BE2C (cell line): Measurements from ENCODE around the gene TTLL3.
A peak's percentile ranks its signal among the peaks of the same experiment; 100 is the strongest.

Source experiments
- DNase-seq: peaks from one replicate; pipeline ENCODE4 v3.0.0-alpha.2; 2020
- H3K27me3 ChIP-seq: fragments of 250-450 bp; sonication (Bioruptor Pico); 2 replicates; pipeline ENCODE4 v1.5.1; 2020; ENCODE audit warnings: mild to moderate bottlenecking
- H3K36me3 ChIP-seq: fragments of 250-450 bp; sonication (Bioruptor Pico); 2 replicates; pipeline ENCODE4 v1.5.1; 2020; ENCODE audit warnings: mild to moderate bottlenecking
- H3K4me1 ChIP-seq: fragments of 250-450 bp; sonication (Bioruptor Pico); 2 replicates; pipeline ENCODE4 v1.5.1; 2020
- H3K4me3 ChIP-seq: 2 replicates; pipeline ENCODE4 v1.5.1; 2011; ENCODE audit warnings: low read depth, low read length
- H3K9me3 ChIP-seq: fragments of 250-450 bp; sonication (Bioruptor Pico); 2 replicates; pipeline ENCODE4 v1.5.1; 2020
- TF ChIP-seq, protein P1 (sequence below): IDR thresholded peaks from 2 replicates; pipeline ENCODE4 v1.5.1; 2012; ENCODE audit warnings: mild to moderate bottlenecking, low read depth, low read length

The TTLL3 gene

DNA sequence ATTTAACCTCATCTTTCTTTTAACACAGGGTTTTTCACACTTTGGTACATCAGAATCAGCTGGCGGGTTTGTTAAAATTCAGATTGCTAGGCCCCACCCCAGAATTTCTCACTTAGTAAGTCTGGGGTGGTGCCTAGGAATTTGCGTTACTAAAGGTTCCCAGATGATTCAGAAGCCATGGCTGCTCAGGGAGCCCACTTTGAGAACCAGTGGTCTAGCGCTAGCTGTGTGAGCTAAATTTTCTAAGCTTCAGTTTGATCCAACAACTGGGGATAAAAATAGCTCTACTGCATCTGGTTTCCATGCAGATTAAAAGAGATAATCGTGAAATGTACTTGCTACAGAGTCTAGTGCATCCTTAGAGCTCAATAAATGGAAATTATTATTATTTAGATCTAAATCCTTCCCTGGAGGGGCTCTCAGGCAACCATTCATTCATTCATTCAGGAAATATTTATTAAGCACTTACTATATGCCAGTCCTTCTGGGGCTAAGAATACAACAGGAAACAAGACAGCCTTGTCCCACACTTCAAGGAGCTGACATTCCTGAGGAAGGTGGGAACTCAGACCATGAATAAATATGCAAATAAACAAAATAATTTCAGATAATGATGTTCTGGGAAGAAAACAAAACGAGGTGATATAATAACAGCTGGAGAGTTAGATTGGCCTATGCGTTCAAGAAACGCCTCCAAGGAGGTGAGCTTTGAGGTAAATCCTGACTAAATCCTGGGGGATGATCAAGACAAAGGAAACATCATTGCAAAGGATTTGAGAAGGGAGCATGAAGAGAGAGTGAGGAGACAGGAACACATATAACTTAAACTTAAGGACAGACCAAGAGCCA is 73.9 kb downstream of the TTLL3 start:
- Histone ChIP-seq H3K36me3 (no peaks in the 10 kb centered on the region), H3K4me3 (no peak overlapping the region), H3K27me3 (no peaks in the 10 kb centered on the region), H3K4me1 (no peaks in the 10 kb centered on the region), H3K9me3 (no peaks in the 10 kb centered on the region)
- TF ChIP-seq, protein P1, sequence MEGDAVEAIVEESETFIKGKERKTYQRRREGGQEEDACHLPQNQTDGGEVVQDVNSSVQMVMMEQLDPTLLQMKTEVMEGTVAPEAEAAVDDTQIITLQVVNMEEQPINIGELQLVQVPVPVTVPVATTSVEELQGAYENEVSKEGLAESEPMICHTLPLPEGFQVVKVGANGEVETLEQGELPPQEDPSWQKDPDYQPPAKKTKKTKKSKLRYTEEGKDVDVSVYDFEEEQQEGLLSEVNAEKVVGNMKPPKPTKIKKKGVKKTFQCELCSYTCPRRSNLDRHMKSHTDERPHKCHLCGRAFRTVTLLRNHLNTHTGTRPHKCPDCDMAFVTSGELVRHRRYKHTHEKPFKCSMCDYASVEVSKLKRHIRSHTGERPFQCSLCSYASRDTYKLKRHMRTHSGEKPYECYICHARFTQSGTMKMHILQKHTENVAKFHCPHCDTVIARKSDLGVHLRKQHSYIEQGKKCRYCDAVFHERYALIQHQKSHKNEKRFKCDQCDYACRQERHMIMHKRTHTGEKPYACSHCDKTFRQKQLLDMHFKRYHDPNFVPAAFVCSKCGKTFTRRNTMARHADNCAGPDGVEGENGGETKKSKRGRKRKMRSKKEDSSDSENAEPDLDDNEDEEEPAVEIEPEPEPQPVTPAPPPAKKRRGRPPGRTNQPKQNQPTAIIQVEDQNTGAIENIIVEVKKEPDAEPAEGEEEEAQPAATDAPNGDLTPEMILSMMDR, result no peak
- DNase-seq, result no peak

DNA sequence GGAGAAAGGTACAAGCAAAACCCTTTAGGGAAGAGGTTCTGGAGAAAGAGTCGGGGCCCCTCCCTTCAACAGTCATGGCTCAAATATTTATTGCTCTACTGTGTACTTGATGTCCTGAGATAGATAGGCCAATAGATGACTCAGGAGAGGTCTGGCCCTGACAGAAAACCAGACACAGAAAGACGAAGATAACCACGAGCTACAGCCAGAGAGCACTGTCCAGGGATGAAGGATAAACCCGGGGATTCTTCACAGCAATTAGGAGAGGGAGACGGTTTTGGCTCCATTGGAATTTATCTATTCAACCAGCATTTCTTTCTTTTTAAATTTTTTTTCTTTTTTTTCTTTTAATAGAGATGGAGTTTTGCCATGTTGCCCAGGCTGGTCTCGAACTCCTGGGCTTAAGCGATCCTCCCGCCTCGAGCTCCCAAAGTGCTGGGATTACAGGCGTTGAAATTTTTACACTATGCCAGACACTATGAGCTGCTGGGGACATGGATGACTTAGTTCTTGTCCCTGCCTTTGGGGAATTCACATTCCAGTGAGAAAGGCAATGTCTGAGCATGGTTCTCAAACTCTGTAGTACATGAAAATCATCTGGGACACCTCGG is 74.6 kb downstream of the TTLL3 start:
- DNase-seq, result peak; percentile 22
- Histone ChIP-seq H3K36me3 (no peaks in the 10 kb centered on the region), H3K27me3 (no peaks in the 10 kb centered on the region), H3K9me3 (no peaks in the 10 kb centered on the region), H3K4me1 (no peaks in the 10 kb centered on the region), H3K4me3 (no peak overlapping the region)
- TF ChIP-seq, protein P1, result no peak
